CD1c-positive myeloid dendritic cell (primary cell): ENCODE measurements around the gene NMUR1.

Experiments
- DNase-seq: peaks from one replicate; pipeline ENCODE4 v3.0.0-alpha.2; 2016; ENCODE audit errors: extremely low spot score

The NMUR1 gene

DNA sequence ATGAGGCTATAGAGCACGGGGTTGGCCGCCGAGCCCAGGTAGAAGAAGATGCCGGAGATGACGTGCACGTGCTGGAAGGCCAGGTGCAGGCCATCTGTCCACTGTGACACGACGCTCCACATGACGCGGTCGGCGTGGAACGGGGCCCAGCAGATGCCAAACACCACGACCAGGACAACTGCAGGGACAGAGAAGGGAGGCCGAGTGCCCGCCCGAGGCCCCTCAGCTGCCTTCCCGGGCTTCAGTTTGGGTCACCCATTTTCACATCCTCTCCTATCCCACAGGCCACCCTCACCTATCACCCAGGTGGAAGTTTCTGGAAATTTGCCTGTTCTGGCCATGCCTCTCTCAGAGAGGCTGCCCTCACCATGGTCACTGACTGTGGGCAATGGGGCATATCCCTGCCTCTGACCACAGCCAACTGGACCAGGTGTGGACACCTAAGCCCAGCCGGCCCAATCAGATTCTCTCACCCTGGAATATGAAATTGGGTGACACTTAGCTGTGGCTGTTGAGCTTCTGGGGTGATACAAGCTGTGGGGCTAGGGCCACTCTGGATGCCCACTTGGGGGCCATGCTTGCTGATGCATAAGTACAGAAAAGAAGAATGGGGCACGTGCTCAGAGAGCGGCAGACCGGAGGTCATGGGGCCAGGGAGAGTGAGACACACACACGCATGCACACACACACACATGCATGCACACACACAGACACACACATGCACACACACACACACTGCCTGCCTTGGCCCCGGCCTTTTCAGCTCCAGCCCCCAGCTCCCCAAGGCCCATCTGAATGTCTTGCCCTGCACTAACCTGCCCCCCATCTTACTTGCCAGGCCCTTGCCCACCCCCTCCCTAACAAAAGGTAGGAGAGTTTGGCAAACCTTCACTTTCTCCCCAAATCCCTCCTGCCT, 4.7 kb downstream of the NMUR1 start:
- DNase-seq = no peak

DNA sequence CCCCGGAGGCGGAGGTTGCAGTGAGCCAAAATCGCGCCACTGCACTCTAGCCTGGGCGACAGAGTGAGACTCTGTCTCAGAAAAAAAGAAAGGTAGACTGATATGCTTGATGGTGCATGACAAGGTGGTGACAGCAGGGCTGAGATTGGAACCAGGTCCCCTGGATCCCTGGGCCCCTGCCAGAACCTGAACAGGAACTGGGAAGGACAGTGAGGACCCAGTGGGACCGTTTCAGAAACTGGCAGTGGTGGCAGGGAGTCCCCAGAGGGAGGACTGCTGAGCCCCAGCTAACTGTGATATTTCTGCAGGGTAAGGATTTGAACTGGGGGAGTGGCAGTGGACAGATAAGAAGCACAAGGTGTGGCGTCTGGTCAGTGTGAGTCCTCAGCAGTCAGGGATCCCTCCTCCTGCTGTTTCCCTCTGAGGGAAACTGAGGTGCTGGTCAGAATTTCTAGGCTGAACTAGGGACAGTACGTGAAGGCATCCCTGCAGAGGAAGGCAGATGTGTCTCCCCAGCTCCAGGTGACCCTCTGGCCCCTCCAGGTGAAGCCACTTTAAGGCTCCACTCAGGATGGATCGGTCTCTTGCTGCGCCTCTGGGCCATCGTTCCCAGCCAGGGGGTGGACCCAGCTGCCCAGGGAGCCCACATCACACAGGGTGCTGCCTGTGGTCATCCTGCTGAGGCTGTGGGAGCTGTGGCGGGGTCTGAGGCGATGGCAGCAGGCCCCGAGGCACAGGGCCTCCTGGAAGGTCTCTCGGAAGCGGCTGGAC, 5.6 kb downstream of the NMUR1 start:
- no peak for DNase-seq

DNA sequence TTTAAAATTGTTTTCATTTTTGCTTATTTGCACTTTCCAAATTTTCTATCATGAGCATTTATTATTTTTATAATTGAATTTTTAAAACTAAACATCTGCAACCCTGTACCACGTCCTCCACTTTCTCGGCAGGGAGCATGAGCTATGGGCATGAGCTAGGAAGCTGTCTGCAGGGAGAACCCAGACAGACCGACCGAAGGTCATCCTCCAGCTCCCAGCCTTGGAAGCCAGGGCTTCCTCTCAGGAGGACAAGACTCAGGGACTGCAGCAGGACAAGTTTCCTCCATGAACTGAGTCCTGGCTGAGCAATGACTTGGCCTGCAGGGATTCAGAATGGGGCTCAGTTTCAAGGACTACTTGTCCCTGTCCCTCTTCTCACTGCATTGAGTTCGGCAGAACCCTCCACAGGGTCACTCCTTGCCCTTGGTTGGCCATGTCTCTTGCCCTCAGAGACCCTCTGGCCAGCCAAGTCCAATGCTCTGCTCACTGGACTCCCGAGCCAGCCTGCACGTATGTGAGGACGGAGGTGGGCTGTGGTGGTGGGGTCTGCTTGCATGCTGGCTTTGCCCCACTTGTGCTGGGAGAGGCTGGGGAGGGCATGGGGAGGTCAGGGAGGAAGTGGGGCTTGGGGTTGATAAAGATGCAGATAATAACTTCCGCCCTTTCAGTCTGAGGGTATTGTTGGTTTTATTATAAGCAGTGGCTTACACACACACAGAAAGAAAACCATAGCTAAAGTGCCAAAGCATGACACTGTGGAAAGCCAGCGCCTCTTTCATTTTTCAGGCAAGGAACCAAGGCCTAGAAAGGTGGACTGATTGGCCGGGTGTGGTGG, 6.6 kb downstream of the NMUR1 start:
- DNase-seq = no peak

DNA sequence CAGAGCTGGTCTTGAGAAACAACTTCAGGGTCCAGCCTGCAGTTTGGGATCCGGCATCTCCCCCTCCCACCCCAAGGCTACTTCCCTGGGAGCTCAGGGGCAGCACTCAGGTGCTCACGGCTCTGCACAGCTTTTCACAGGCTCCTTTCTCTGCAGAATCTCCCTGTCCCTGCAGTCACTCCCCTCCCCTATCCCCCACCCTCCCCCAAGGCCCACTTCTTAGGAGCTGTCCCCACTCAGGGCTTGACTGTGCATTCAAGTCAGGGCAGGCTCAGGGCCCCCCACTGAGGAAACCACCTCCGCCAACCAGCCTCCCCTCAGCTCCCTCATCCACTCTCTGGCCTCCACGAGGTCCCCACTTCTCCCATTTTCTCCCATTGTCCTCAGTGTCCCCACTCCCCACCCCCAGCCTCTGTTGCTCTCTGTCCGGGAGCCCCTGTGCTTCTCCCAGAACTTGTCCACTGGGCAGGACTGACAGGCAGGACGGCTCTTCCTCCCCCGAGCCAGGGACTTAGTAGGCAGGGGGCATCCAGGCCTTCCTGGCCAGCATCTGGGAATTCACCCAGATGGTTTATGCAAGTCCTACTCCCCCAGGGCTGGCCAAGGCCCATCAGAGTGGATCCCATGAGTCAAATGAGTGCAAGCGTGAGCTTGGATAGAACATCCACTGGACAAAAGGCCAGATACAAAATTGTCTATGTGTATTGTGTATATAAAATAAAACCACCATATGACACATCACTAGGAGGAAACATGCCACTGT, 7.6 kb downstream of the NMUR1 start:
- no peak for DNase-seq

DNA sequence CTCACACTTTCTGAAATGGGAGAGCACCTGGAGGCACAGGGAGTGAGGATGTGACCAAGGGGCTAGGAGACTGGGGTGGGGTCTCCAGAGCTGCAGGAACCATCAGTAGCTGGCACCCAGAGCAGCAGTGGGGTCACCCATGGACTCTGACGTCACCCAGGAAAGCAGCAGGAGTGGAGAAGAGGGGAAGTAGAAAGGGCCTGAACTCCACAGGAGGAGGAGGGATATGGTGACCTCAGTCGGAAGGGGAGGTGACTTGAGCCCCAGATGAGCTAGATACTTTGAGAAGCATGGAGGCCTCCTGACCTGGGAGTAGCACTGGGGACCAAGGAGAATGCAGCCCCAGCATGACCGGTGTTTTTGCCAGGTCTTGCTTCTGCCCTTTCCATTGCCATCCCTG, 8.8 kb downstream of the NMUR1 start:
- DNase-seq = peak; percentile 39

DNA sequence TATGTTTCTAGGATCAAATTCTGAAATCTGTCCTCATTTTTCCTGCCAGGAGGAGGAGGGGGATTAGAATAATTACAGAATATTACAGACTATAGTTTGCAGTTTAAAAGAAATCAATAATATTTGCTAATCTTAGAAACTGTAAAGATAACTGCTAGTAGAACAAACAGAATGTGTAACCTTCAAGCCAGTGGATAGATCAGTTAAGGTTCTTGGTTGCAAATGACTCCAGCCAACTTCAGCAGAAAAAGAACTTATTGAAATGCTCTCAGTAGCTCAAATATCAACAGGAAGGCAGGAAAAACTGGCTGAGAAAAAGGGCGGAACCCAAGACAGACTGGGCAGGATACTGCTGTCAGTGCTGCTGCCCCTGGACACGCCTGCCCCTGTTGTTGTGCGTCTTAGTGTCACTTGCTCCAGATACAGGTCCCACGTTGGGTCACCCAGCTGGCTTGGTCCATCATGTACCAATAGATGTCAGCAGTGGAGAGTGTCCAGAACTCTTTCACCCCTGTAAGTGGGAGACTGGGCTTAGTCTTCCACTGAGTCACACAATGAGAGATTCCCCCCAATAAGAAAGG, 10.2 kb downstream of the NMUR1 start:
- DNase-seq = no peak

DNA sequence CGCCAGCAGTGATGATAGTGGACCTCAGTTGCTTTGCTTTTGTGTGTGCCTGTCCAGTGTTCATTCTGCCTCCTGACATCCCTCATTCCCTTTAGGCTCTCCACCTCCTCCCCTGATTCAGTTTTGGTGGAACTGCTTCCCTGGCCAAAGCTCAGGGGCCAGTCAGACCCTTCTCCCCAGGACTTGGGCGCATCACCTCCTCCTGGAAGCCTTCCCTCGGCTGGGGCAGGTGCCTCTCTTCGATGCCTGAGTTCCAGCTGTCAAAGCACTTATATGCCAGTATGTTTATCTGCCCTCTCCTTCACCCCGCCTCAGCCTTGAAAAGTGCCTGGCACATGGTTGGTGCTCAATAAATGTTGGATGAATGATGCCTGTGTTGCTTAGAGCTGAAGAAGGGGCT, 11.5 kb downstream of the NMUR1 start:
- no peak for DNase-seq

DNA sequence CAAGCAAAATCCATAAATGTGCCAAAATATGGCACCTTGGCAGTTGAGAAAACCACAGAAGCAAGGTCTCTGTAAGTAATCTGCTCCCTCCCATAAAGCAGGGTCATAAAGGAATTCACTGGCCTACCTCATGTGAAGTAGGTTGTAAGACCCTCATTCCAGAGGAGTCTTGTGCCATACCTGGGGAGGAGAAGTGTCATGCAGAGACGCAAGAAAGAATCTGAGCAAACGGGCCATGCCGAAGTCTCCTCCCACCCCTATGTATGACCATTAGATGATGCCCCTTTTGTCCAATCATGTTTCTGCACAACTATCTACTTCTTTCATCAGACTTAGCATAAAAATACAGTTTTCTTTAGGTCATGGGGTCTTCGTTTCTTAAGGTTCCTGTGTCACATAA, 14.6 kb downstream of the NMUR1 start:
- DNase-seq = no peak

DNA sequence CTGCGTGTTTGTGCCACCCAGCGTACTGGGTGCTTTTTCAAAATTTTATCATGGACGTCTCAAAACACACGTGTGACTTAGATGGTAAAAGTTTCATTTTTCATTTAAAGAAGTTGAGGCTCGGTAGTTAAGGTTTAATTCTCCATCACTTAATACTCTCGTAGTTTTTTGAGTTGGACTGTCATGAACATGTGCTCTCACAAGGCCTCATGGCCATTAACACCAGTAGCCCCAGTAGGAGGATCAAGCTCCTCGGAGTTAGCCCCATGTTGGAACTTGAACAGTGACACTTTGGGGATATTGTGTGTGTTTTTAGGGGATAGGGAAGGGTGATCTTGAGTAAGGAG, 15.3 kb downstream of the NMUR1 start:
- no peak for DNase-seq

DNA sequence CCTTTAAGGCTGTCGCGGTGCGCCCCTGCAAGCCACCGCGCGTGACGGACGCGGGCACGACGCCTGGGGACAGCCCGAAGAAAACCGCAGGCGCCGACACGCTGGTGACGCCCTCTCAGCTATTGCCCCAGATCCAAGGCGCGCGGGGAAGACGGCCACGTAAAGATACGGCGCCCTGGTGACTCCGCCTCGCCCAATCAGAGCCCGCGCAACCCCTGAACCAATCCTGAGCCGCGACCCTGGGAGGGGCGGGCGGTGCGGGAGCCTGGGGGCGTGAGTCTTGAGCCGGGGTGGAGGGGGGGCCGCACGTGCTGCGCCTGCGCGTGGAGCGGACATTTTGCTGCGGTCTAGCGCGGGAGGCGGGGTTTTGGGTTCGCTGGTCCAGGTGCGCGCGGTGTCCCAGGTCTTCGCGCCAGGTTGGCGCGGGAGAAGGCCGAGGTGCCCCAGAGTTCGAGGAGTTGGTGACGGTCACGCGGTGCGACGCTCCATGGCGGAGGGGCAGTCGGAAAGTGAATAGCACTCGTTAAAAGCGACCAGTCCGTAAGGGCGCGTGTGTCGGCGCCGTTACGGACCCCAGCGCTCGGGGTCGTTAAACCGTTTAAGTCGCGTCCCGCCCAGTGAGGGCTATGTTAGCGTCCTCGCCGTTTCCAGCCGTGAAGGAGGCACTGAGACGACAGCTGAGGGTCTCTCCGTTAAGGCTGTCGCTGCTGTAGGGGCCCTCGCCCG, 15.9 kb downstream of the NMUR1 start:
- peak; percentile 99 for DNase-seq

DNA sequence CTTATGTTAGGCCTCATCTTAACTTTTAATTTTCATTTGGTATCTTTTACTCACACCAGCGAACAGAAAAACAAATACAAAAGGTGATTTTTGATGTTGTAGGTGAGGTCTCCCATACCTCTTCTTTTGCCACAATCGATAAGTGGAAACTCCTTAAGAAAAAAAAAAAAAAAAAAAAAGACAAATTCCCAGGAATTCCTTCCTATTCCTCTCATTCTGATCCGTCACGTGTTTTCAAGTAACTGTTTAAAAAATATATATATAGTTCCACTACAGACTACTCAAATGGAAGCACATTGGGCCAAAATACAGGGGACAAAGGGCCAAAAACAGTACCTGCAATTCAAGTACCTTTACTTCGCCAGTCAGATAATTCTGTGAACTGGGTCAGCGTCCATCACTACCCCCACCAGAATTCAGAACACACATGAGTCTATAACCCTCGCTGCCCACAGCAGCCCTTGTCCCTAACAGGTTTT, 16.5 kb downstream of the NMUR1 start:
- DNase-seq = no peak

DNA sequence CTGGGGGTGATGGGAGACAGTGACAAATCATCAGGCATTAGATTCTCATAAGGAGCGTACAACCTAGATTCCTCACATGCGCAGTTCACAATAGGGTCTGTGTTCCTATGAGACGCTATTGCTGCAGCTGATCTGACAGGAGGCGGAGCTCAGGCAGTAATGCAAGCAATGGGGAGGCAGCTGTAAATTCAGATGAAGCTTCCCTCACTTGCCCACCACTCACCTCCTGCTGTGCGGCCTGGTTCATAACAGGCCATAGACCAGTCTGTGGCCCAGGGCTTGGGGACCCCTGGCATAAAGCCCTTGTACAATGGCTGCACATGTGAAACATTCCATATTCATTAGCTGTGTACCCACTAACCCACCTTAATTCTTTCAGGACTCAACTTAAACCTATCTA, 18.0 kb downstream of the NMUR1 start:
- no peak for DNase-seq

DNA sequence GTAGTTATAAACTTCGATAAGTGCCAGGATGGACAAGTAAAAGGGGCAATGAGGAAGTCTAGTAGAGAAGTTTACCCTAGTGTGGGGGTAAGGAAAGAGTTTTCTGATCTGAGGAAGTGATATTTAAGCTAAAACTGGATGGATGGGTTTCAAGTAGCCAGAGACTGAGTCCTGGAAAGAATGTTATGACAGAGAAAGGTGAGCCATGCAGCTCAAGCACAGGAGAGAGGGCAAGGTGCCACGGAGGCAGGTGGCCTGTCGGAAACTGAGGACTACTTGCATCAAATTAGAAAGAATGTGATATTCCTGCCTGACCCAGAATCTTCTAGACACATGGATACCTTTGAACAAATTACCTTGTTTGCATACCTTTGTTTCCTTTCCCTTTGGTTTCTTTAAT, 26.5 kb downstream of the NMUR1 start:
- DNase-seq = no peak

DNA sequence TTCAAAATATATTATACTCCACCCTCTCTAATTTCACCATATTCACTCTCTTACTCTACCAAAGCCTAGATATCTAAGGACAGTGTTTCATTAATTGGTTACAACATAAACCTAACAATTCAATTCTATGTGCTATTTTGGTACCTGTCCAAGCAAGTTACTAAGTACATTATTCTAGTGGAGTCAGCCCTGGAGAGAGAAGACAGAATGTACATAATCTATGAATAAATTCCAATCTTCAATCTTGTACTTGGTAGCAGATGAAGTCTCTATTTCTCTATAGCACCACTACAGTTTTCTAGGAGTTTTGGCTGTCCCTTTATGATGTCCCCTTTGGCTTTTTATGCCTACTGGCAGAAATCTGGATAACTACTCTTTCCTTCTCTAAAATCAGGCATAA, 27.6 kb downstream of the NMUR1 start:
- DNase-seq = no peak

DNA sequence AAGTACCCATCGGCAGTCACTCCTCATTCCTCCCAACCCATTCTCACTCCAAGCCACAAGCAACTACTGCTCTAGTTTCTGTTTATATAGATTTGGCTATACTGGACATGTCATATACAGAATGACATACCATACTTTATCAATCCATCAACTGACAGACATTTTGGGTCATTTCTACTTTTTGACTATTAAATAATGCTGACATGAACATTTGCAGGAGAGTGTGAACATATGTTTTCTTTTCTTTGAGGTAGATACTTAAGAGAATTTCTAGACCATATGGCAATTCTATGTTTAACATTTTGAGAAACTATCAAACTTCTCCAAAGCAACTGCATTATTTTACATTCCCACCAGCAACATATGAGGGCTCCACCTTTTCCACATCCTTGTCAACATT, 32.6 kb downstream of the NMUR1 start:
- no peak for DNase-seq

DNA sequence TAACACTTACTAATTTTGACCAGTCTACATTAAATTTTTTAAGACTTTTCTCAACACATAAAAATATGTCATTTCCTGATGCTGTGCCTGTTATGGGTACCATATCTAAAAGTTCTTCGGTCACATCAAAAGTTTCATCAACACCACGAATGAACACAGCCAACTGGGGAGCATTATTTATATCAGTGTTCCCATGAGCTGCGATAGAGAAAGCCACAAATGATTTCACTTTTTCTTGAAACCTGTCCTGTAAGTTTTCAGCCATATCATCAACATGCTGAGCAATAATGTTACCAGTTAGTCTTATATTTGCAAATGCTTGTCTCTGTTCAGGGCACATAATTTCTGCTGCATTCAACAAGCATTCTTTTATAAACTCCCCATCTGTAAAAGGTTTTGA, 35.6 kb downstream of the NMUR1 start:
- no peak for DNase-seq

DNA sequence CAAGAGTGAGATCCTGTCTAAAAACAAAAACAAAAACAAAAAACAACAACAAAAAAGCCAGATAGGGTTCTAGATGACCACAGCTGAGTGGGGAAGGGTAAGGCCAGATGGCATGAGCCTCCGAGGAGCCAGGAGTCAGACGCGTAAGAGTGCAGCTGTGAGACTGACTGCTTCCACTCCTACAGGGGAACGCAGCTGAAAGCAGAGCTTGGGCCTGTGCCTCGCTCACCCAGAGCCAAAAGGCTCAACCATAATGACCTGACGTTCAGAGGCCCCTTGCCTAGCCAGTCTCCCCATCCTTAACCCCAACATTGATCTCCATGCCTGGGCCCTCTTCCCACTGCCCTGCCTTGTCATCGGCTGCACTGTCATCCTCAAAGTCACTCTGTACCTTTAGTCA, 39.4 kb downstream of the NMUR1 start:
- no peak for DNase-seq

DNA sequence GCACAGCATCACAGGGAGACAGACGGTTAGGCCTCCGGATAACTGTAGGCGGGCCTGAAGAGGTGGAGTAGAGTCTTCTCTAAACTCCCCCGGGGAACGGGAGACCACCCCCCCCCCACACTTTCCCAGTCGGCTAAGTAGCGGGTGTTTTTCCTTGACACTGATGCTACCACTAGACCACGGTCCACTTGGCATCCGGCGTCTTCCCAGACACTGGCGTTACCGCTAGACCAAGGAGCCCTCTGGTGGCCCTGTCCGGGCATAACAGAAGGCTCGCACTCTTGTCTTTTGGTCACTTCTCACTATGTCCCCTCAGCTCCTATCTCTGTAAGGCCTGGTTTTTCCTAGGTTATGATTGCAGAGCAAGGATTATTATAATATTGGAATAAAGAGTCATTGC, 40.3 kb downstream of the NMUR1 start:
- no peak for DNase-seq

DNA sequence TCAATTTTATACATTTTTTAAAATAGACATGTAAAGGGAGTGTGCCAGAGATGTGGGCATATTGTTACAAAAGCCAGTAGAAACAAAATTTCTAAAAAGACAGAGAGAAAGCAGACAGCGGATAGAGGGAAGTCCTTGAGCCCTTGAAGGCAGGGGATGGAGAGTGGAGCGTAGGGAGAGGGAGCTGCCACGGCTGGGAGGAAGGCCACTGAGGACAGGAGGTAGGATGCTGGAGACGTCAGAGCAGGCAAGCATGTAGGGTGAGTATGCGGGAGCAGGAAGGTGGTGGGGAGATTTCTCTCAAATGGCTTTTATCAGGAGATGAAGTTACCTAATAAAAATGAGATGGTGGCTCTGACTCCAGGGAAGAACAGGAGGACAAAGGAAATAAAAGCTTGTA, 41.9 kb downstream of the NMUR1 start:
- DNase-seq = no peak

DNA sequence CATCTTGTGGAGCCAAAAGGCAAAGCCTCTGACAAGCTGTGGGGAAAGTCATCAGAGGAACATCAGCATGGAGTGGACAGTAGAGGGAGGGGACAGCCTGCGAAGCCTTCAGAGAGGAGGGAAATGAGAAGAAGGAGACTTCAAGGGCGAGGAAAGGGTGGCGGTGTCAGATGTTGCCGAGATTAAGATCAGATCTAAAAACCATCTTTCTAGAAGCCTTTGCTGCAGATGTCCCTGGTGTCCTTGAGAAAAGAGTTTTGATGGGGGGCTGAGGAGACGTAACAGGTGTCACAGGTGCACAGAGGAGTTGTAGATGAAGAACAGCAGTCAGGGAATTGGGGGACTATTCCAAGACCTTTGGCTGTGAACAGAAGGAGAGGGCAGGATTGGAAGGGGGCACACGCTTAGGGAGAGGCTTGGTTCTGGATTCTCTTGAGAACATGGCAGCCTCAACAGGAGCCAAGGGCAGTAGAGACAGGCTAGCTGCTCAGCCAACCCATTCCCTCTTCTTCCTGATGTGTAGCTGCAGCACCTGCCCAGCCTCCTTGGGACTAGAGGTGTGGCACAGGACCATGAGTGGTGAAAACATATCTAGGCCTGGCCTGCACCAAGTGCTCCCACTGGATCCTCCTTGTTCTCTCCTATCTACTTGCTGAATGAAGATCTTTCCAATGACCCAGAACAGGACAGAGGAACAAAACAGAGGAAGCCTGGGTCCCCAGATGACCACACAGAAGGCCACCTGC, 43.2 kb downstream of the NMUR1 start:
- DNase-seq = no peak
